ENCODE measurements around the gene AZGP1.

DNA sequence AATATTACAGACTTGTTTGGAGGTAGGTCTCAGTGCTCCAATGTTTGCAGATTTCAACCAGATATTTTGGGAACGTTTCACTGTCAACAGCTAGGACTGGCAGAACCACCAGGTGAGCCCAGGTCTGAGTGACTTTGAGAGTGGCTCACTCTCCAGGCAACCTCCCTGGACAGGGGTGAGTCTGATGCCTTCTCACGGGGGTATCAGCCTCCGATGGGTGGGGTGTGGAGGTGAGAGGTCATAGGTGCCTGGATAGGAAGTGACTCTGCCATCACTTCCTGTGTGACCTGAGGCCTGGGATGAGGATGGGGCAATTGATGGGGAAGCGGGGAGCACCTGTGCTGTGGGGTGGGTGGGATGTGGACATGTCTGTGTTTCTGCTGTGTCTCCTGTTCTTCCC is 4.6 kb downstream of the AZGP1 start:
- TF ChIP-seq, protein P1, sequence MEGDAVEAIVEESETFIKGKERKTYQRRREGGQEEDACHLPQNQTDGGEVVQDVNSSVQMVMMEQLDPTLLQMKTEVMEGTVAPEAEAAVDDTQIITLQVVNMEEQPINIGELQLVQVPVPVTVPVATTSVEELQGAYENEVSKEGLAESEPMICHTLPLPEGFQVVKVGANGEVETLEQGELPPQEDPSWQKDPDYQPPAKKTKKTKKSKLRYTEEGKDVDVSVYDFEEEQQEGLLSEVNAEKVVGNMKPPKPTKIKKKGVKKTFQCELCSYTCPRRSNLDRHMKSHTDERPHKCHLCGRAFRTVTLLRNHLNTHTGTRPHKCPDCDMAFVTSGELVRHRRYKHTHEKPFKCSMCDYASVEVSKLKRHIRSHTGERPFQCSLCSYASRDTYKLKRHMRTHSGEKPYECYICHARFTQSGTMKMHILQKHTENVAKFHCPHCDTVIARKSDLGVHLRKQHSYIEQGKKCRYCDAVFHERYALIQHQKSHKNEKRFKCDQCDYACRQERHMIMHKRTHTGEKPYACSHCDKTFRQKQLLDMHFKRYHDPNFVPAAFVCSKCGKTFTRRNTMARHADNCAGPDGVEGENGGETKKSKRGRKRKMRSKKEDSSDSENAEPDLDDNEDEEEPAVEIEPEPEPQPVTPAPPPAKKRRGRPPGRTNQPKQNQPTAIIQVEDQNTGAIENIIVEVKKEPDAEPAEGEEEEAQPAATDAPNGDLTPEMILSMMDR (optimal IDR thresholded peaks at IDR 0.05 in 1 of 3, IDR thresholded peaks at IDR 0.05 in 1 of 3, conservative IDR thresholded peaks at IDR 0.05 in 1 of 3; ENCODE audit: extremely low read depth in 1 of 3, insufficient read depth in 2 of 3, low read length in 3 of 3), result no peak
- TF ChIP-seq EZH2 (IDR thresholded peaks at IDR 0.05; ENCODE audit: low read length), result no peak
